SK-N-SH (cell line): ENCODE results near the gene ANKRD39.

Experiments
- CTCF ChIP-seq: fragments of 200-600 bp; sonication (generic); IDR thresholded peaks from 2 replicates; pipeline ENCODE4 v1.6.1; 2017; ENCODE audit warnings: antibody characterized with exemption, mild to moderate bottlenecking, moderate library complexity
- EP300 ChIP-seq, 2 experiments: IDR thresholded peaks; 2 replicates each; pipeline versions ENCODE4 v1.4.0 to v1.6.1; 2012; ENCODE audit warnings: borderline replicate concordance in 1 of 2, low read depth in 1 of 2, low read length in 1 of 2
- MEF2A ChIP-seq: IDR thresholded peaks from 2 replicates; pipeline ENCODE4 v1.4.0; 2012; ENCODE audit warnings: low read depth, borderline replicate concordance
- NFIC ChIP-seq: IDR thresholded peaks from 2 replicates; pipeline ENCODE4 v1.4.0; 2012; ENCODE audit warnings: borderline replicate concordance
- NRF1 ChIP-seq: IDR thresholded peaks from 2 replicates; pipeline ENCODE4 v1.6.1; 2012; ENCODE audit warnings: low read depth, mild to moderate bottlenecking, low read length
- POLR2AphosphoS5 ChIP-seq: IDR thresholded peaks from 2 replicates; pipeline ENCODE4 v1.6.1; 2012; ENCODE audit warnings: low read depth, low read length
- USF1 ChIP-seq: IDR thresholded peaks from 2 replicates; pipeline ENCODE4 v1.4.0; 2012; ENCODE audit warnings: low read depth, borderline replicate concordance

- TF ChIP-seq CTCF = no peak
- no peak for TF ChIP-seq EP300 (IDR thresholded peaks at IDR 0.05; ENCODE audit: borderline replicate concordance in 1 of 2, low read depth in 1 of 2, low read length in 1 of 2)
- TF ChIP-seq NRF1 = no peak
- TF ChIP-seq NFIC = no peak
- no peak for TF ChIP-seq USF1
- TF ChIP-seq MEF2A = no peak
- no peak for TF ChIP-seq POLR2AphosphoS5
Measured at GRCh38 chr2:96866149-96866548, 8.3 kb upstream of the ANKRD39 start.
